ENCODE results near the gene FAM118B.
A peak's percentile ranks its signal among the peaks of the same experiment; 100 is the strongest.

Gene FAM118B

DNA sequence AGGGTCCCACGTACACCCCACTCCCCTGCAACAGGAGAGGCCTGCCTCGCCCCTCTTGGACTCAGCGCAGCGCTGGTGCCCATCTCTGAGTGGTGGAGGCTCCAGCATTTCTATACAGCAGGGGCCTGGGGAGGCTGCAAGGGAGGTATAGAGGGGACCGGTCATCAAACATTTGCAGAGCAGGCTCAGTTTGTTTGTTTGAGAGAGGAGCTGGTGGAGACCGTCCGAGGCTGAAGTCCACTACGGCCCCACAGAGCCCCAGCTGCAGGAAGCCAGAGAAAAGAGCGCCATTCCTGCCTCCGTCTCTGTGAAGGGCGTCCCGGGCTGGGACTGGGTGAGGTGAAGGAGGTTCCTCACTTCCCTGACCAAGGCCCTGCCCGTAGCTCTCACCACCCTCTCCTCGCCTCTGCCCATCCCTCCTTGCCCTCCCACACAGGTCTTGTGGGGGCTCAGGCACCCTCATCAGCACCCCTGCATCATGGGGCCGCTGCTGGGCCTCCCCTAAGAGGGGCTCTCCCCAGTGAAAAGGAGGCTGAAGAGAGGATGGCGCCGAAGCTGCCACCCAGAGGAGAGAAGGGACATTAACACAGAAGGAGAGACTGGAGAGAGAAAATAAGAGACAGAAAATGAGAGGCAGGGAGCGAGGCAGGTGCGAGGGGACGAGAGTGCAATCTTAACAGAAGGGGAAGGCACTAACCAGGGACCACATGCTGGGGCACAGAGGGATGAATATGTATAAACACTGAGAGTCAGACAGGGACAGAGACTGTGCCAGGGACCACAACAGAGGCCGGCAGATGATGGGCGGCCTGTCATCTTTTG is 24.7 kb upstream of the FAM118B start:
- DNase-seq (ENCODE audit: low spot score) = peak; percentile 34

DNA sequence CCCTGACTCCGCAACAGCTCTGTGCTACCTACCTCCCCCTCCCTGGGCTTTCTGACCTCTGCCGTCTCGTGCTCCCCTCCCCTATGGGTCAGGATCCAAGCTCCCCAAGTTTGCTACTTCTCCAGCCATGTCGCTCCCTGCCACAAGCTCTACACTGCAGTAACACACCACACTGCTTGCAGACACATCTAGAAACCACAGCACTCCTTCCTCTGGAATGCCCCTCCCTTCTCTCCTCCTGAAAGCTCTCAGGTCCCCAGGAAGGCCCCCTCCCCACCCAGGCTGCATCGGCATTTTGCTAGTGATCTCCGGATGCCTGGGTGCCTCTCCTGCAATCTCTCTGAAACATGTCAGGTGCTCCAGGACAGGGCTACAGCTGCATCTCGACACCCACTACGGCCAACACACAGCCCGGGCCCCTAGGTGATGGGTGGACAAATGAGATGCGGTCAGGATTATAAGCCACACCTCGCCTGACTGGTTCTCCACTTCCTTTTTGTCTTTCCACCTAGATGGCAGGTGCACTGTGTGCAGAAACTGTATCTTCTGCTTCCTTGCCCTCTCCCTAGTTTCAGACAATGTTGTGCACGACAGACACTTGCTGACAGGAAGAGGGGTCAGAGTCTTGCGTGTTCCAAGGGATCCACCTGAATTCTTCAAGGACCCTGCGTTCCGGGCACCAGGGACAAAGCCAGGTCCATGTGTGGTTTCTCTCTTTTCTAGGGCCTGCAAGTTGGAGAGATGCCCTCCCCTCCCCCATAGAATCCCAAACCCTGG is 23.1 kb upstream of the FAM118B start:
- no peak for DNase-seq (ENCODE audit: low spot score)

DNA sequence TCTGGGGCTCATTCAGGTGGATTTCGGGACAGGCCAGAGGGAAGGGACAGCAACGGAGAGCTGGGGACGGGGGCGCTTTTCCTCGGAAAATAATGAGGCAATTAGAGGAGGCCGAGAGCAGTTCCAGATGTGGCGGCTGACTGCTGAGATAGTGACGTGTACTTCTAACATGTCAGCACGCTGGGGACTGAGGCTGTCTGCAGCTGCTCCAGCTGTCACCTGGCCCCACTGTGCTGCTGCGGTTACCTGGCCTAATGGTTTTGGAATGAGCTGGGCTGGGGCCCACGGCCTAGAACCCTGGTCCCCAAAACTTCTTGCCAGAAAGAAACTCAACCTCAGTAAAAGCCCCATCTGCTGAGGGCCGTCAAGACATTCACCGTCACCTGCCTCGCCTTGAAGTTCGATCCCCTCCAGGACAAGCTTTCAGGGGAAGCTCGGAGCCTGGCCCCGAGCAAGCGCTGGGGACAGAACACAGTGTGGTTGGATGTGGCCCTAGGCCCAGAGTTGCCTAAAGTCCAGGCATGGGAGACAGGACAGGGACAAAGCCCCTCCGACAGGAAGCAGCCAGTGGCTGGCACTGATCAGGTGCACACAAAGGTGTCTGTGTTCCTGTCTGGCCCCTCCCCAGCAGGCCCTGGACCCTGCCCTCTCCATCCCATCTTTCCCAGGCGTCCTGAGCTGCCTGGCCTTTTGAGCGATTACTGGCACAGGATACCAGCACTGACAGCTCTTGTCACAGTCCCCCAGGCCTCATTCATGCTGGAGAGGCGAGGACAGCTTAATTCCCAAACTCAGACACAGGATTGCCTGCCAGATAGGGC is 22.3 kb upstream of the FAM118B start:
- no peak for DNase-seq (ENCODE audit: low spot score)

DNA sequence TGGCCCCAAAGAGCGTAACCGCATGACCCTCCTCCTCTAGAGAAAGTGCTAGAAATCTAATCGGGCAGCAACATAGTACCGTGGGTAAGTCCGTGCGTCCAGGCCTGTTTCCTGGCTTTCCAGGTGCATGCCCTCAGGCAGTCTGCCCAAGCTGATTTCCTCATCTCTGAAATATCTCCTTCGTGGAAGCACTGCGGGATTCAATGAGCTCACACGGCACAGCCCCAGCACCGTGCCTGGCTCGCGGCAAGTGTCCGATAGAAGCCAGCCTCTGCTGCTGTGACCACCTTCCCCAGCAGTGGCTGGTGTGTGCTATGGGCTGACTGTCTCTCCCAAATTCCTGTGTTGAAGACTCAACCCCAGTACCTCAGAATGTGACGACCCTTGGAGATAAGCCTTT is 20.8 kb upstream of the FAM118B start:
- no peak for DNase-seq (ENCODE audit: low spot score)

DNA sequence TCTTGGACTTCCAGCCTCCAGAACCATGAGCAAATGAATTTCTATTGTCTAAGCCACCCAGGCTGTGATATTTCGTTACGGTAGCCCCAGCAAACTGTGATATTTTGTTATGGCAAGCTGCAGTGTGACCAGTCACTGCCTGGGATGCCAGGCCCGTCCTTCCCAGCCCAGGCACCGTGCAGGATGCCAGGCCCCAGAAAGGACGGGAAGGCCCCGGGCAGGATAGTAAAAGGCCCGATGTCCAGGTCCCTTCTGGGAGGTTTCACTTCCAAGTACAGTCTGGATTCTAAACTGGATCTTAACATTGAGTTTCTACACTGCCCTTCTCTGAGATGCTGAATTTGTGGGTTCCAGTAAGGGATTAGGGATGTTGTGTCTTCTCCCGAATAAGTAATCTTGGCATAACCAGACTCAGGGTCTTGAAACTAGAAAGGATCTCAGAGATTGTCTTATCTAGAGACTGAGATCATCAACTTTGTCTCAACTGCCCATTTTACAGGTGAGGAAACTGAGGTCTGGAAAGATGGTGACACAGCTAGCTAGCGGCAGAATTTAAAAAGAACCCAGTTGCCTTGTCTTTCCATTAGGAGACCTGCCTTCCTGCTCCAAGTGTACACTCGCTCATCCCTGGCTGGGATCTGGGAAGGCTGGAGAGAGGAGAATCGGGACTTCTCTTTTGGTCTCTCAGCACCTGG is 20.1 kb upstream of the FAM118B start:
- no peak for DNase-seq (ENCODE audit: low spot score)

DNA sequence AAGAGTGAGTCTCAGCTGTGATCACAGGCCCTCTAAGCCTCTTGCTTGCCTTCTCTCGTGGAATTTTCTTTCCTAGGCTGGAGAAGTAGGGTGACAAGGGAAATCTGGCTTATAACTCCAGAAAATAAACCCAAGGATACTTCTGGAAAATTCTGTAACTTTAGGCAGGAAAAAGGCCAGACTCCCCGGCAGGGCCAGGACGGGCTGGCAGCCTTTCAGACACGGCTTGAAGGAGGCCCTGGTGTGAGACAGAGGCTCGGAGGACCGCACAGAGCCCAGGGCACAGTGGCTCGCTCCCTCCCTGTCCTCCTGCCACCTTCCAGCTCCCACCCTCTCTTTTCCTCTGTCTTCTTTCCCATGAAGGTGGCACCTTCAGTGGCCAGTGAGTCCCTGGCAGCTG is 19.2 kb upstream of the FAM118B start:
- DNase-seq (ENCODE audit: low spot score) = no peak

DNA sequence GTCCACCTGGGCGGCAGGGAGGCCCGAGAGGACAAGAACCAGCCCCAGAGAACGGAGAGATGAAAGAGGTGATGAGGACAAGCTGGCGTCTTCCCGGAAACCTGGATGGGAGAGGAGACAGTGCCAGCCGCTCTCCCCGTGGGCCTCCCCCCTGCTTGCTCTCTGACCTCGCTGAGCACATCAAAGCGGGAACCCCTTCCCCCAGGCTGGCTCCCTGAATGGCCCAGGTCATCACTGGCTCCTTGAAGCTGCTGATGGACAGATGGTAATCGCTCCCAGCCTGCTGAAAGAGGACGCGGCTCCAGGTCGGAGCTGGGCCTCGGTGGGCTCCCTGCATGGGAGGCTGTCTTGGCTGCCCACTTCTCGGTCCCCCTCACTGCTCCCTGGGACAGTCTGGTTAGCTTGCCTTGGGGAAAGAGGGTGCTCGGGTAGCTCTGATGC is 18.5 kb upstream of the FAM118B start:
- DNase-seq (ENCODE audit: low spot score) = no peak

DNA sequence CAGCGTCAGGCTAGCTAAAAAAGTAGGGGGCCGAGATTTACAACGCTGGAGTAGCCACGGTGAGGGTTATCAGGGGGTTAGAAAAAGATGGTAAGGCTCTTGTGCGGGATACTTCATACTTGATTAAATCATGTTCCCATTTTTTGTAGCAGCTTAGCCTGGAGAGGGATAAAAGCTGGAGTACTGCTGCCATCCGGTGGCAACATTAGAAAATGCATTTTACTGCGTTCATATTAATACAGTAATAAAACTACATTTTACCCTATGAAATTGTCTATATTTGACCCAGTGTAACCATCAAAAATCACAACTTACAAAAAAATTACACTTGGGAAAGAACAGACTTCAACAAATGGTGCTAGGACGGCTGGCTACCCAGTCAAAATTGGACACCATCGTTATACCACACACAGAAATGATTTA is 17.4 kb upstream of the FAM118B start:
- peak; percentile 79 for DNase-seq (ENCODE audit: low spot score)

DNA sequence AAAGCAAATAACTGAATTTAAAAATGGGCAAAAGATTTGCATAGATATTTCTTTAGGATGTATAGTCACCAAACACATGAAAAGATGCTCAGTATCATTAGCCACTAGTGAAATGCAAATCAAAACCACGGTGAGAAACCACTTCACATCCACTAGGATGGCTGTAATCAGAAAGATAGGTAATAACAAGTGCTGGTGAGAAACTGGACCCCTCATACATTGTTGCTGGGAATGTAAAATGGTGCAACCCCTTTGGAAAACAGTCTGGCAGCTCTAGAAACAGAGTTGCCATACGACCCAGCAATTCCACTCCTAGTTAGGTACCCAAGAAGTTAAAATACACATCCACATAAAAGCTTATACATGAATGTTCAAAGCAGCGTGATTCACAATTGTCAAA is 16.5 kb upstream of the FAM118B start:
- no peak for DNase-seq (ENCODE audit: low spot score)

DNA sequence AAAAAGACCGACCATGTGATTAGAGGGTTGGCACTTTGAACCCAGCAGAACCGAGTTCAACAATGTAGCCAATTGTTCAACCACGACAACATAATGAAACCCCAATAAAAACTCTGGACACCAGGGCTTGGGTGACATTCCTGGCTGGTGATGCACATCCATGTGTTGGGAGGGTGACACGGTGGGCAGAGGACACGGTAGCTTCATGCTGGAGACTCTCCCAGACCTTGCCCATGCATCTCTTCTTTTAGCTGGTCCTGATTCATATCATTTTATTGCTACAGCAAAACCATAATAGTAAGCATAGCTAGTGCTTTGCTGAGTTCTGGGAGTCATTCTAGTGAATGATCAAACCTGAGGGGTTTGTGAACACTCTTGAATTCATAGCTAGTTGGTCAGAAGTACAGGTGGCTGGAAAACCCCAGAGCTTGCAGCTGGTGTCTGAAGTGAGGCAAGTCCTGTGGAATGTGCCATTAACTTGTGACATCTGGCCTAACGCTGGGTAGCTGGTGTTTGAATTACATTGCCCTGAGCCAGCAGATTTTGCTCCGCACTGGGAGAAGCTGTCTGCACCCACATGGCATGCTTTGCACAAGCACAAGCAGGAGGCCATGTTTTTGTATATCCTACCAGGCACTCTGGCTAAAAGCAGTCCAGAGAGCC is 14.2 kb upstream of the FAM118B start:
- no peak for DNase-seq (ENCODE audit: low spot score)

DNA sequence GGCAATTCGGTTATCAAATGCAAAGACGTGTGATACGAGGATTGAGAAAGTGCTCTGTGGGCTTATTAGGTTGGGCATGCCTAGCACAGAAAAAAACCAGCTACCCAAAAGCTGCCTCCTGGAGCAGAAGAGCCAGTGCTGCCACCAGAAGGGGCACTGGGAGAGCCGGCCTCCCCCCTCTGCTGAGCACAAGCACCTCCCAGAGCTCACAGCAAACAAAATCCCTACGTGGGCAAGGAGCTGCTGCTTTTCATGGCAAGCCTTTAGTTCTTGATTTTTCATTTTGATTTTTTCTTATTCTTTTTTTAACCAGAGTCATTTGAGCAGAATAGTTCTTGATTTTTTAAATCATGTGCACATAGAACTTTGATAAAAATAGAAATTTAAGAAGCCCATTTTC is 12.9 kb upstream of the FAM118B start:
- DNase-seq (ENCODE audit: low spot score) = no peak

DNA sequence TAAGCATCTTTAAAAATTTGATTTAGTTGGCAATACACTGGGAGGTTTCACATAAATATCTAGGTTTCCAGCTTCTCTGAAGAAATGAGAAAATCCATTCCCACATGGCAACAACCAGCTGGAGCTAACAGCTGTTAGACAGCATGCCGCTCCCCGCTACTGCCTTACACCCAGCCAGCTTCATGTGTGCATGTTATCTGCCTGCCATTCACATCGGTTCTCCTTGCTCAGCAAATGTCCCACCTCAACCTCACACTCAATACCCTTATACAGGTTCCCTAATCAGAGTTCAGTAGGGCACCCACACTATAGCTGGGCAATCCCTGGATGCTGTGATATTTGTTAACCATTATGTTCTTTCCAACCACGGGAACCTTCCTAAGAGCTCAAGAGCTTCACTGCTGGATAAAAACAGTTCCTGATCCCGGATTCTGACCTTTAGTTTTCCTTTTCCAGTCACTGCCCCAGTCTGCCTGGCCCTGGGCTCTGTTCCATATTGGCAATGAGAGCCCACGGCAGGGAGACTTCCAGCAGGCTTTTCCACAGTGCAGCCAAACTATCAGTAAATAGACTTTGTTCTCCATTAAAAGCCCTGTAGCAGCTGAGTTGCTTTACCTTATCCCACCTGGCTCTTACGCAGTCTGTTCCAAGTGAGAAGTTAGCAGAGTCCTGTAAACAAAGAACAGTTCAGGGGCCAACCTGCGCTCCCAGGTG is 8.8 kb upstream of the FAM118B start:
- DNase-seq (ENCODE audit: low spot score) = no peak

DNA sequence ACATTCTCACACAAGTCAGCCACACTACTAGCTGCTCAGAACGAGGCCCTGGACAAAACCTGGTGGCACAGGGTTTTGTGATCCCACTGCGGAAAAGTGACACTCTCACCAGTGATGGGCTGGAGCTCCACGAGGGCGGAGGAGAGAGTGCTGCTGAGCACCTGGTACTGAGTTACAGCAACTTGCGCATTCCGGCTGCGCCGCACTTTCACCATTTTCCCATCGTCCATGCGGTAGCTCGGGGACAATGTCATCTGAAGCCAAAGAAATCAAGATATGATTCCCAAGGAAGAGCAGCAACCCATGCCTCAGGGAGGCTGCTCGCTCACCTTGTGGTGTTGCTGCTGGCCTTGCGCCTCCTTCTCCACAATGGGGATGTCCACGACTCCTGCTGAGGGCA is 6.2 kb upstream of the FAM118B start:
- no peak for DNase-seq (ENCODE audit: low spot score)

DNA sequence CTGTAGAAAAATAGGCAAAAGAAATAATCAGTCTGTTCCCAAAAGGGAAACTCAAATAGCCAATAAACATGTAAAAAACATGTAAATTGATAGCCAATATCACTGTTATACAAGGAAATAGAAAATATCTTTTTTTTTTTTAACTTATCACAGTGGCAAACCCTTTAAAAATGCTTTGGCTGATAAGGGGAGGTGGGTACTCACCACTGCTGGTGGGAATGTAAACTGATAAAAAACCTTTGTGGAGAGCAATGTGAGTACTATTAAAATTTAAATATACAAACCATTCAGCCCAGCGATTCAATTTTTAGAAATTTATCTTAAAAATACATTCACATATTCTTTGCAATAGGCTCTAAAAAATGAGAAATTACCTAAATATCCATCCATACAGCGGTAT is 3.7 kb upstream of the FAM118B start:
- no peak for DNase-seq (ENCODE audit: low spot score)

DNA sequence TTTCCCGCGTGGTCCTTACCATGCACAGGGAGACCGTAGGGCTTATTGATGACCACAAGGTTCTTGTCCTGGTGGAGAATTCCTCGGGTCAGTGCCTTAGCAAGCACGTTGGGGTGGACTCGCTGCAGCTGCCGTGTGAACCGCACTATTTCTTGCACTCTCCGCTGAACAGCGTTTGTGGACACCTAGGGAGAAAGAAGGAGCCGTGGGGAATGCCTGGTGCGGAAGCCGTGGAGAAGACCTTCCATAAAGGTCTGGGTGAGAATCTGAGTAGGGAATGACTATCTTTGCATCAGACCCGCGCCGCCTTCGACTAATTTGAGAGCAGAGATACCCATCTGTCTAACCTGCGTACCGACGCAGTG is 729 bp upstream of the FAM118B start:
- DNase-seq (ENCODE audit: low spot score) = no peak

DNA sequence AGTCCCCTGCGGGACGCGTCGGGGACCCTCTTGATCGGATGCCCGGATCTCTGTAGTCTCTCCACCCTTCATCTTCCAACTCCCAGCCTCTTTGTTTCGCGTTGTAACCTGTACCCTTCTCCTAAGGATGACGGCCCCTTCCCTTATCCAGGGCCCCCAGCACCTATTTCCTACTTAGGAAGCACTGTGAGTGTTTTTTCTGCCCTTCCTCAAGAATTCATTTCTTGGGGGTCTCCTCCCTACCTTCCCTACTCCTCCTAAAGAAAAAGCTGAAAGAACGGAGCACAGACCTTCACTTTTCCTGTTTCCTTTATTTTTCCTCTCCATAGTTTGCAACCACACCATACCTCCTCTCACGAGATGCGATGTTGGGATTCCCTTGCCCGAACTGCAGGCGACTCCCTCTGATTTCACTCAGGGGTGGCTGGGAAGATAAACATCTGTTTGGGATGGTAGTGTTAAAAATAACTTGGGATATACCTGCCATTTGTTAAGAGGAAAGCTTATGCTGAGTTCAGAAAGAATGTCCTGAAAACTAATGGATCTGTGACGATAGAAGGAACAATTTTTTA is 593 bp downstream of the FAM118B start:
- peak; percentile 42 for DNase-seq (ENCODE audit: low spot score)

DNA sequence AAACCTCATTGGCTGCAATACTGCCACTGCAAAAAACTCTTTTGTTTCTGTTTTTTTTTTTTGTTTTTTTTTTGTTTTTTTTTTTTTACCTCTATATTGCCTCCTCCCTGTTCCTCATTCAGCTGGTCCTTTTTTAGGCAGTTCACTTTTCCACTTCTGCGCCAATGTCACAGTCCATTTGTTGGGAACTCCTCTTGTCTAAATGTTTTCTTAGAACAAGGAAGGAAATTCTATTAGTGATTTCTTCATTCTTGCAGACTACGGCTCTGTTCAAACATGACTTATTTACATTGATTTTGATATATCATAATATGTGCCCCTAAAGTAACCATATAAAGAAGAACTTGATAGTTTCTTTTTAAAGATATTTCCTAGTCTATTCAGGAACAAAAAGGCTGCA is 2.9 kb downstream of the FAM118B start:
- no peak for DNase-seq (ENCODE audit: low spot score)

DNA sequence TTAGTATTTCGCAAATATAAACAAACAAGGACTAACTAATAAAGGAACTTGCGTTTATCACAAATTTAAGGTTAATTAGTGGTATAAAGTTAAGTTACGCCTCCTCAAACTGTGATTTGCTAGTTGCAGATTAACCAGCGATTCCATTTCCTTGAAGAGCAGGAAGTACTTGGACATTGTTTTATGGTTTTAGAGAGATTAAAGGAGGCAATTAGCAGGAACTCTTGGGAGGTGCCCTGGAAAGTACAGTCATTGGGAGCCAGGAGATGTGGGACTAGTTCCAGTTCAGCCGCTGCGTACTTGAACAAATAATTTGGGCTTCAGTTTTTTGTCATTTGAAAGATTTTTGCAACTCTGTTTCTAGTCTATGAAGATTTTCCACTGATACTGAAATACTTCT is 3.3 kb downstream of the FAM118B start:
- no peak for DNase-seq (ENCODE audit: low spot score)

DNA sequence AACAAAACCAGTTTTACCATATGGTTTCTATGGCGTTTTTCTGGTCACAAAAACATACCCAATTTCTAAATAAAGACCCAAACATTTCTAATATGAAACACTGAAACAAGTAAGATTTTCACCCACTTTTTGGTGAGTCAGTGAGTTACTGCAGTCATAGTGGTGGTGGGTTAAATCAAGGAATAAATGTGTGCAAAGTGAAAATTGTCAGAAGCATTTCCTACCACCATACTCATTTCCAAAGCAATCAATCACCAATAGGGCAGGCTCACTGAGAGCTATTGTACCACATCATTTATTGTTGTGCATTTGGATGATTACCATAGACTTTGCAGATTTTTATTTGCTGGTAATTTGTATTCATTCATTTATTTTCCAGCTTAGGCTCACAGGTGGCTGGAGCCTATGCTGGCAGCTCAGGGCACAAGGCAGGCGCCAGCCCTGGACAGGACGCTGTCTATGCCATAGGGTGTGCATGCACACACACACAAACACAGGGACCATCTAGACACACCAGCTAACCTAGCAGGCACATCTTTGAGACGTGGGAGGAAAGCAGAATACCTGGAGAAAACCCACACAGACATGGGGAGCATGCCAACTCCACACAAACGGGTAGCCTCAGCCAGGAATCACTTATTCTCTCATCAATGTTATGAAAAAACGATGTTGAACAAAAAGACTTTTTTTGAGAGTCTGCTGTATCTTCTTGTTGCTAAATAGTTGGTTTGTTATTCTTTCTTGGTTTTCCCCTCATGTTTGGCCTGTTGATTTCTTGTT is 5.1 kb downstream of the FAM118B start:
- no peak for DNase-seq (ENCODE audit: low spot score)

DNA sequence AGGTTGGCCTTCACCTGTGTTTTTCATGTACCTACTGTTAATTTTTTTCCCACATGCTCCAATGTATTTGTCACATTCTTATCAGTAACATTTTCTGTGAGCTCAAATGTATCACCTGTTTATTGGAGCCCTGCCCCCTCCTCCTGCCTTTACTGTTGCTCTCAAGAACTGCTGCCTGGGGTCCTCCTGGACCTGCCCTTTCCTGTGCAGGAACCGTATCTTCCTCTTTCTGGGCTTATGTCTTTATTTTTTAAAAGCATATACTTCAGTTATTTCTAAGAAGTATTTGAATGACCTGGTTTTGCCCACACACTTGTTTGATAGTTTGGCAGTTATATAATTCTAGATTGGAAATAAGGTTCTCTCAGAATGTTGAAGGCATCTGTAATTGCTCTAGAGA is 5.9 kb downstream of the FAM118B start:
- DNase-seq (ENCODE audit: low spot score) = no peak
